NB4 (cell line): ENCODE results near the gene DHDH.
"Not testable (repeated sequence)": the region's sequence is repeated elsewhere in the genome, so short reads cannot be mapped to it uniquely, and the experiment has no call there.

ENCODE experiments used
- DNase-seq: peaks from one replicate; pipeline ENCODE4 v3.0.0; 2010; ENCODE audit warnings: low read depth
- H3K4me3 ChIP-seq: one replicate; pipeline ENCODE4 v1.5.1; 2011; ENCODE audit warnings: mild to moderate bottlenecking, low read depth, low read length, moderate library complexity
- MYC ChIP-seq: IDR thresholded peaks from 2 replicates; pipeline ENCODE4 v1.6.1; 2011; ENCODE audit warnings: low read depth, low read length
- POLR2A ChIP-seq: IDR thresholded peaks from 2 replicates; pipeline ENCODE4 v1.6.1; 2011; ENCODE audit warnings: mild to moderate bottlenecking; ENCODE audit not compliant: insufficient read length; ENCODE audit errors: extremely low read depth
- TF ChIP-seq, protein P1 (sequence below): IDR thresholded peaks from 2 replicates; pipeline ENCODE4 v1.6.1; 2011; ENCODE audit warnings: low read depth, low read length
- TF ChIP-seq, protein P2 (sequence below): IDR thresholded peaks from one replicate; pipeline ENCODE4 v1.5.1; 2012; ENCODE audit warnings: low read depth, low read length

DHDH gene

DNA sequence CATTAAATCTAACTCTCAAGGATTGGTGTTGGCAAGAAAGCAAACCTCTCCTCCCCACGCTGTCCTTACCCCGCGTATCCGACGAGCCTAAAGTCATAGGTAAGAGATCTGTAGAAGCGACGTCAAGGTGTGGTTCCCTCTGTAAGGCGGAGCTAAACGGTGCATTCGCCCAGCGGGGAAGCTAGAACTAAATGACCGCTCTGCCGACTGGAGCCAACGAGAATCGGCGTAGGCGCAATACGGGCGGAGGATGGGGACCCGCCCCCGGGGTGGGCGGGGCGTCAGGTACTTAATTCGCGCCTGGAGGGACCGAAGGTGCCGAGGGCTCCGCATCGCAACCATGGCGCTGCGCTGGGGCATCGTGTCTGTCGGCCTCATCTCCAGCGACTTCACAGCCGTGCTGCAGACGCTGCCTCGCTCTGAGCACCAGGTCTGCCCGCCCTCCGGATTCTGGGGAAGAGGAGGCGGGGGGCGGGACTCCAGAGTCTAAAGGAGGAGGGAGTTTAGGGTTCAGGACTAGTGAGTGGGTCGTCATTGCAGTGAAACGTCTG, at the start of gene DHDH:
TSS of gene DHDH (plus strand) at position 318 of the 551 bp plus-strand sequence. CDS start at position 341, 23 bp downstream.
- DNase-seq, result peak; percentile 67
- H3K4me3 ChIP-seq, result peak within 1 kb of the TSS; percentile 38
- TF ChIP-seq POLR2A, result no peak
- TF ChIP-seq, protein P1, sequence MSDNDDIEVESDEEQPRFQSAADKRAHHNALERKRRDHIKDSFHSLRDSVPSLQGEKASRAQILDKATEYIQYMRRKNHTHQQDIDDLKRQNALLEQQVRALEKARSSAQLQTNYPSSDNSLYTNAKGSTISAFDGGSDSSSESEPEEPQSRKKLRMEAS, result no peak
- TF ChIP-seq, protein P2, sequence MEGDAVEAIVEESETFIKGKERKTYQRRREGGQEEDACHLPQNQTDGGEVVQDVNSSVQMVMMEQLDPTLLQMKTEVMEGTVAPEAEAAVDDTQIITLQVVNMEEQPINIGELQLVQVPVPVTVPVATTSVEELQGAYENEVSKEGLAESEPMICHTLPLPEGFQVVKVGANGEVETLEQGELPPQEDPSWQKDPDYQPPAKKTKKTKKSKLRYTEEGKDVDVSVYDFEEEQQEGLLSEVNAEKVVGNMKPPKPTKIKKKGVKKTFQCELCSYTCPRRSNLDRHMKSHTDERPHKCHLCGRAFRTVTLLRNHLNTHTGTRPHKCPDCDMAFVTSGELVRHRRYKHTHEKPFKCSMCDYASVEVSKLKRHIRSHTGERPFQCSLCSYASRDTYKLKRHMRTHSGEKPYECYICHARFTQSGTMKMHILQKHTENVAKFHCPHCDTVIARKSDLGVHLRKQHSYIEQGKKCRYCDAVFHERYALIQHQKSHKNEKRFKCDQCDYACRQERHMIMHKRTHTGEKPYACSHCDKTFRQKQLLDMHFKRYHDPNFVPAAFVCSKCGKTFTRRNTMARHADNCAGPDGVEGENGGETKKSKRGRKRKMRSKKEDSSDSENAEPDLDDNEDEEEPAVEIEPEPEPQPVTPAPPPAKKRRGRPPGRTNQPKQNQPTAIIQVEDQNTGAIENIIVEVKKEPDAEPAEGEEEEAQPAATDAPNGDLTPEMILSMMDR, result no peak
- no peak for TF ChIP-seq MYC

DNA sequence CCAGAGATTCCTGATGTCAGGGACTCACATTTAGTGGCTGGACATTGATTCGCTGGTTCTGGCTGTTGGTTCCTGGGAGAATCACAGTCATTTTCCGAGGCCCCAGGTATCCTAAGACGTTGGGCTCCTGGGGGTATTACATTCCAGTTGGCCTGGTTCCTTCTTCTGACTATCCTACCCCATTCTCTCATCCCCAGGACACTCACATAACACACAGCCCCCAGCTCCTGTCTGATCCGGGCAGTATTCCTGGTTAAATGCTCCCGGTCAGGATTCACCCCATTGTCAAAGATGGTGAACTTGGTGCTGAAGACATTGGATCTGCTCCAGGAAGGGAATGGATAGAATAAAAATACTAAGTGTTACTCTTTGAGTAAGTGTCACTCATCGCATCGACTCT, 49.8 kb upstream of the DHDH start:
- TF ChIP-seq POLR2A, result no peak
- TF ChIP-seq, protein P1, result no peak
- H3K4me3 ChIP-seq, result no peak overlapping the region
- DNase-seq, result no peak

DNA sequence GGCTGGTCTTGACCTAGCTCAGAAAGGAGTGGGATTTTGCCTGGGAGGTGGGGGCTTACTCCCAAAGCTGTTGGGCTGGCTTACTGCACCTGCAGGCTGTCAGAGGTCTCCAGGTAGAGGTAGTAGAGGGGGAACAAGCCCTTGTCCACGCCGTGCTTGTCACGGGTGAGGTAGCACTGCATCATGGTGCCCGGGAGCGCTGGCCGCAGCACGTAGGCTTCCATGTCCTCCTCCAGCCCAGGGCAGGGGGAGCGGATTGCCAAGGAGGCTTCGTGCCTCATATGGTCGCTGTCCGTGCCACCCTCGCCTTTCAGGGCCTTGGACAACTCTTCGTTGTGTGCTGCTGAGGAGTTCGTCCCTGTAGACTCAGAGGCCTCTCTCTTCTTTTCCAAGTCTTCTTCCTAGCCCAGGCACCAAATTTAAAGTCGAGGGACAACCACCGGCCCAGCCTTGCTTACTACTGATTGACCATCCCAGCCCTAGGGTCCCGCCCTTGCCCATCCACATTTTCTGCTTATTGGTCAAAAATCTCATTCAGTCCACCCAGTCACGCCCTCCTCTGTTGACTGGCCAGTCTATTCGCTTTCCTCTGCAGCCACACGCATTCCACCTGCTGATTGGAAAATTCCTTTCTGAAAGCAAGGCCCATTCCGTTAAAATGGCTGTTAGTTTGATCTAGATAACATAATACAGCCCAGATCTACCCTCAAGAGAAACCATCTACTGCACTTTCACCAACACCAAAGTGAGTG, 45.5 kb upstream of the DHDH start:
- no peak overlapping the region for H3K4me3 ChIP-seq
- DNase-seq, result no peak
- TF ChIP-seq POLR2A (no peak), MYC (no peak)
- TF ChIP-seq, protein P1, result no peak
- TF ChIP-seq, protein P2, result no peak

DNA sequence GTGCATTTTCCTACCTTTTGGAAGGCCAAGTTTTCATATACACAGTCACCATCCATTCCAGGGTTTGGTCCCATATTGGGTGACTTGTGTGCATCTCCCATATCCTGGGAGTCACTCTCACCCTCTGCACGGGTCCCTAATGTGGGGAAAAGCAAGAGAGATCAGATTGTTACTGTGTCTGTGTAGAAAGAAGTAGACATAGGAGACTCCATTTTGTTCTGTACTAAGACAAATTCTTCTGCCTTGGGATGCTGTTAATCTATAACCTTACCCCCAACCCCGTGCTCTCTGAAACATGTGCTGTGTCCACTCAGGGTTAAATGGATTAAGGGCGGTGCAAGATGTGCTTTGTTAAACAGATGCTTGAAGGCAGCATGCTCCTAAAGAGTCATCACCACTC, 44.0 kb upstream of the DHDH start:
- not testable (repeated sequence) for DNase-seq, H3K4me3 ChIP-seq

DNA sequence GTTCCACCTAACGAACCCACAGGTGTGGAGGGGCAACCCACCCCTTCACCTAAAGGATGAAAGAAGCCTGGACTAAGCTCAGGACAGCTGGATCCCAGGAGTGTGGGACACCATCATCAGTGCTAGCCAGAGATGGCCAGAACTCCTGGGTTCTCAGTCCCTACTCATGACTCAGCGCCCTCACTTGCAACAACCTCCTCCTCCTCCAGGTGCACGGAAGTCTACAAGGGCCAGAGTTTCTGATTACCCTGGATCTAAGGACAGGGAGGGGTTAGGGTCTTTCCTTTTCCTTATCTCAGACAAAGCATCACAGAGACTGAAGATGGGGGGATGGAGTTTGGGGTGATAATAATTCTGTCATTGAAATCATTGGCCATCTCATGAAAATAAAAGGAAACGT, 42.9 kb upstream of the DHDH start:
- TF ChIP-seq, protein P1, result no peak
- TF ChIP-seq MYC (no peak), POLR2A (no peak)
- TF ChIP-seq, protein P2, result no peak
- DNase-seq, result no peak
- no peak overlapping the region for H3K4me3 ChIP-seq

DNA sequence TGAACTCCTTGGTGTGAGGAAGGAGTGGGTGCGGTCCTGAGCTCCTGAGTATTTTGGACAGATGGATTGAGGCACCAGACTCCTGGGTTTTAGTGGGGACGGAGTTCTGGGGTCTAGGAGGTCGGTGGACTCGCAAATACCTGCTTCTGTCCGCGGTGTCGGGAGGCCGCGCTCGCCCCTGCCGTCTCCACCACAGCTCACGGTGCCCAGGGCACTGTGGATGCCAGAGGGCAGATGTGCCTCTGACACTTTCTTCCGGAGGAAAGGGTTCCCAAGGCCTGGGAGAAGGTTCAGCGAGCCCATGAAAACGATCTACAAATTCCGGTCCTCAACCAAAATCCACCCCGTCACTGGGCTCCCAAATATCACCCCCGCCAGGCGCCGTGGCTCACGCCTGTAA, 38.3 kb upstream of the DHDH start:
- DNase-seq, result no peak
- no peak overlapping the region for H3K4me3 ChIP-seq
- TF ChIP-seq MYC (no peak), POLR2A (no peak)
- TF ChIP-seq, protein P1, result no peak
- TF ChIP-seq, protein P2, result no peak
